Endometrial microvascular endothelial cells (primary cell): ENCODE data around the gene GDPGP1. TPM values are rescaled to one million over a fixed set of nuclear protein-coding genes. Genes with fewer than 3 reads are reported as not detected.
"Not testable (repeated sequence)": the region's sequence is repeated elsewhere in the genome, so short reads cannot be mapped to it uniquely, and the experiment has no call there.

Experiments used
- in situ Hi-C: cut with HindIII; loops from 2 replicates; pipeline ENCODE4 v1.10.0; 2017; ENCODE audit warnings: low sequenced_read_pairs, low pct_unique_long_range_greater_than_20kb; ENCODE audit errors: inconsistent ontology term
- total RNA-seq: library from RNA; depleted of rRNA; stranded (reverse); fragments of >200 nt; gene quantifications from one replicate; pipeline ENCODE4 v1.2.3, GENCODE V29; 2015; ENCODE audit errors: inconsistent ontology term

GDPGP1 gene
- total RNA-seq, 1 donor from 2014 or later: 11.6 TPM

- in situ Hi-C loops: no loop called here
These were observed 7.6 kb downstream of the GDPGP1 start for GRCh38 chr15:90241343-90242192.

DNA sequence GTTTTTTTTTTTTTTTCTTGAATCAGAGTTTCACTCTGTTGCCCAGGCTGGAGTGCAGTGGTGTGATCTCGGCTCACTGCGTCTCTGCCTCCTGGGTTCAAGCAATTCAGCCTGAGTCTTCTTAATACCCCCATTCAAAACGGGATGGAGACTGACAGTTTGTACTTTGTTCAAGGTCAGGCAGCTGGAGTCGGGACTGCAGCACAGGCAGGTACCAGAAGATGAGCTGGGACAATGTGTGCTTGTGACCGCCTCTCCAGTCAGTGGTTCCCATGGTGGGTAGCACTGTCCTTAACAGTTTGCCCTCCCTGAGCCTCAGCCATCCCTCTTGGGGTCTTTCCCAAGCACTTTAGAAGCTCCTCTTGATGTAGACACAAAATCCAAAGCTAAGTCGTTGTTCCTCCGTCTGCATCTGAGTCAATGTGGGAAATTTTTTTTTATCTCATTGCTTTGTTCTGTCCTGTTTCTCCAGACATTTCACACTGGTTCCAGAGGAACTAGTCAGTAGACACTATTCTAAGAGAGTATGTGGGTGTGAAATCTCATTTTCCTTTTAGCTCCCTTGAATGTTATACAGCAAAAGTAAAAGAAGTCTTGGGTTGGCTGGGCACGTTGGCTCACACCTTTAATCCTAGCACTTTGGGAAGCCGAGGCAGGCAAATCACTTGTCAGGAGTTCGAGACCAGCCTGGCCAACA is 10.1 kb downstream of the GDPGP1 start:
- in situ Hi-C loops: no loop called here

GRCh38 chr15:90248789-90249202 is 14.8 kb downstream of the GDPGP1 start:
- in situ Hi-C loops: no loop called here

DNA sequence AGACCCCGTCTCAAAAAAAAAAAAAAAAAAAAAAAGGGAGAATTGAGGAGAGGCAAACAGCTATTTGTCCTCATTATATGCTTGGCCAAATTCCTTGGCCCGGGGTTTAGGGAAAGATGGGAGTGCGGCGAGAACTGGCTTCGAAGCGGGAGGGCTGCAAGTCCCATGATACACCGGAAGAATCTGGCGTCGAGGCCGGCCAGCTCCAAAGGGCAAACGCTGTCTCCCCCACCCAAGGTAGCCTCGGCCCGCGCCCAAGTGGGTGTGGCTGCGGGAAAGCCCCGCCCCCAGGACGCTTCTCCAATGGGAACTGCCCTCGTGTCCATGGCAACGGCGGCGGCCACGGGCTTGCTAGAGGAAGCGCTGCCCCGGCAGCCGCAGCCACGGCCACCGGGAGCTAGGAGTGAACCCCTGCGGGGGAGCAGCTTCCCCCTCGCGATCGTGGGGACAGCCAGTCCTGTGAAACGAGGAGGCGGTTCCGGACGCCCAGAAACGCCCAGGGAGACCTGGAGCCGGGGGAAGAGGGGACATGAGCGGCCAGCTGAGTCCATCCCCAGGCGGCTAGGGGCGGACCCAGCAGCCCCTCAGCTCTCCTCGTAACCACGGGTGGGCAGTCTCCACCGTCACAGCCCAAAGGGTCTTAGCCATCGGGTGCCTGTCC is 15.3 kb downstream of the GDPGP1 start, which contains the start of gene TTLL13:
Gene TTLL13, plus strand, starts transcription at position 354 of the 661 bp plus-strand sequence. CDS start 1,075 bp downstream, outside the sequence.
- in situ Hi-C loops: no loop called here

DNA sequence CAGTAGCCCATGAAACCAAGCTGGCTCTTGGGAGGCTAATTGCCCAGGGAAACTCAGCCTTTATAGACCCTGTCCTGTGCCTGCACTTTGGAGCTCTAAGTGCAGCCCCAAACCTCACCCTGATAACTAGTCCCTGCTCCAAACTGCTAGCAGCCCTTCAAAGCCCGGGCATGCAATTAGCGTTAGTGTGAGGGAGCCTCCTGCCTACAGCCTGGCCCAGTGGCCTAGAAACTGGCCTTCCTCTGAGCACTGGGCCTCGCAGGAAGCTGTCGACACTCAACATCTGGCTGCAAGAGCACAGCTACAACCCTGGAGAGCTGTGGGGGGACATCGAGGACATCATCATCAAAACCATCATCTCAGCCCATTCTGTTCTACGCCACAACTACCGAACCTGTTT is 23.8 kb downstream of the GDPGP1 start:
- in situ Hi-C loops: no loop called here

DNA sequence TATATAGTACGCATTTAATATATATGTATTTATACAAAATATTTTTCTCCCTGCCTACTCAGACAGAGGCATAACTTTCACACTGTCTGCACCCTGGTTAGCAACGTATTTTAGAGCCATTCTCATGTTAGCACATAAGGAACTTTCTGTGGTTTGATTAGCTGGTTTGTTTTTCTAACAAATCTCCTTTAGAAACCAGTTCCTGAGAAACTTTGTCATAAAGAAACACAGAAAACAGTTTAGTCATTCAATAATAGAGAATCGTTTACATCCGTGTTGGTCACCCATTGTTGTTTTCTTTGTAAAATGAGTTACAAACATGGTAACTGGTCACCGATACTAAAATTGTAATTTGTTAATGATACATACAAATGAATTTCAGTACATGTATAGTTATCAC is 25.5 kb downstream of the GDPGP1 start:
- in situ Hi-C loops: no loop called here

DNA sequence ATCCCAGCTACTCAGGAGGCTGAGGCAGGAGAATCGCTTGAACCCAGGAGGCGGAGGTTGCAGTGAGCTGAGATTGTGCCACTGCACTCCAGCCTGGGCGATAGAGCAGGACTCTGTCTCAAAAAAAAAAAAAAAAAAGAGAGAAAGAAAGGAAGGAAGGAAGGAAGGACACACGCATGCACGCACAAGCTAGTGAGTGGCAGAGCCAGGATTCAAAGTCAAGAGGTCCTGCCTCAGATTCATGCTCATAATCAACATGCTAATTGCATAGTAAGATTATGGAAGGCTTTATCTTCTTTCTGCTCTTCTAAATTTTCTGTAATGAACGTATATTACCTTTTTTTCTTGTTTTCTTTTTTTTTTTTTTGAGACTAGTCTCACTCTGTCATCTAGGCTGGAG is 26.7 kb downstream of the GDPGP1 start:
- in situ Hi-C loops: not testable (repeated sequence)

- in situ Hi-C loops: no loop called here
These were observed 27.8 kb downstream of the GDPGP1 start for GRCh38 chr15:90261811-90262210.

DNA sequence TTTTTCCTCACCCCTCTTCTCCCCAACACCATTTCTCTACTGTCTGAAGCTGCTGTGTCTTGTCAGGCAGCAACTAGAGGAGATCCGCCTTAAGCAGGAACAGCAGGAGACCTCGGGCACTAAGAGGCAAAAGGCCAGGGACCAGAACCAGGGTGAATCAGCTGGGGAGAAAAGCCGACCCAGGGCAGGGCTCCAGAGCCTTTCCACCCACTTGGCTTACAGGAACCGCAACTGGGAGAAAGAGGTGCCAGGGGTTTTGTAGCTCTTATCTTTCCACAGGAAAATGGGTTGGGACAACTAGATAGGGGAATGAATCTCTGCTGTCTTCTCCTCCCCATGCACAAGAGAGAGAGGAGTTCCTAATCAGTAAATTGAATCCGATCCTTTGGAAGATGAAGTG is 28.4 kb downstream of the GDPGP1 start:
- in situ Hi-C loops: no loop called here

- in situ Hi-C loops: no loop called here
These were observed 30.7 kb downstream of the GDPGP1 start for GRCh38 chr15:90264671-90265070.

DNA sequence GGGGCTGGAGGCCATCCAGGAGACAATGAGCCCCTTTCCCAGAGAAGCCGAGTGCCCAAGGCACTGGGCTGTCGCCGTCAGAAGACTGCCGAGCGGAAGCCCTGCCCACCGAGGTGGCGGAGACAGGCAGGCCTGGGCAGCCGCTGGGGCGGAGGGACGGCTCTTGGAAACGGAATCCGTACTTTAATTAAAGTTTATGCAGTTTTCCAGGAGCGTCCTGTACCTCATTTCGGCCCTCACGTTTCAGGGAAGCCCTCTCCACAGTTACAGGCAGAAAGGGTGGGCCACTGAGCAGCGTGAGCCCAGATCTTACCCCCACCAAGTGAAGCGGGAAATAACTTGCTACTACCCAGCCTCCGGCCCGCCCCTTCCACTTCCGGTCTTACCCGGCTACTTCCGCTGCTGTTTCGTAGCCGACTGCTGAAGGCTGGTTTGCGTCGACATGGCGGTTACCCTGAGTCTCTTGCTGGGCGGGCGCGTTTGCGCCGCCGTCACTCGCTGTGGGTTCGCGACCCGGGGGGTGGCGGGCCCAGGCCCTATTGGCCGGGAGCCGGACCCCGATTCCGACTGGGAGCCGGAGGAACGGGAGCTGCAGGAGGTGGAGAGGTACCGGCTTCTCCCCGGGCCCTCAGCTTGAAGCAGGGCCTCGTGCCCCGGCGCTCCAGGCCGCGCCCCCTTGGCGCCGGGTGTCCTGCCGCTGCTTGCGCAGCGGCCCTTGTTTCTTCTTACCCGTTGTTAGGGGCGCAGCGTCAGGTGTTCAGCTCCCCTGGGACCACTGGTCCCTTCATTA is 31.5 kb downstream of the GDPGP1 start, which contains the start of gene NGRN:
Gene NGRN, plus strand, starts transcription at position 402 of the 790 bp plus-strand sequence. Its CDS starts 41 bp downstream, at position 443.
- in situ Hi-C loops: no loop called here

GRCh38 chr15:90266061-90266431 is 32.0 kb downstream of the GDPGP1 start:
- in situ Hi-C loops: no loop called here

DNA sequence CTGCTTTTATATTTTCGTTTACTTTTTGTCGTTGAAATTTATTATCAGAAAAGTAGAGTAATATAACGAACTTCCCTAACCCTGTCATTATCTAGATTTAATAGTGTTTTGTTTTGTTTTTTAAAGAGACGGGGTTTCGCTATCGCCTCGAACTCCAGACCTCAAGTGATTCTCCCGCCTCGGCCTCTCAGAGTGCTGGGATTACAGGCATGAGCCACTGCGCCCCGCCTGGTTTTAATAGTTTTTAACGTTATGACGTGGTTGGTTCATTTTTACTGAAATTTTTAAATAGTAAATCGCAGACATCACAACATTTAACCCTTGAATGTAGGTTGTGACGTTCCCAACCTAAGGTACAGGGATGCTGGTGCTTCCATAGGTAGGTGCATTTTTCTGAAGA is 32.5 kb downstream of the GDPGP1 start:
- in situ Hi-C loops: no loop called here

GRCh38 chr15:90268415-90268814 is 34.4 kb downstream of the GDPGP1 start:
- in situ Hi-C loops: no loop called here

DNA sequence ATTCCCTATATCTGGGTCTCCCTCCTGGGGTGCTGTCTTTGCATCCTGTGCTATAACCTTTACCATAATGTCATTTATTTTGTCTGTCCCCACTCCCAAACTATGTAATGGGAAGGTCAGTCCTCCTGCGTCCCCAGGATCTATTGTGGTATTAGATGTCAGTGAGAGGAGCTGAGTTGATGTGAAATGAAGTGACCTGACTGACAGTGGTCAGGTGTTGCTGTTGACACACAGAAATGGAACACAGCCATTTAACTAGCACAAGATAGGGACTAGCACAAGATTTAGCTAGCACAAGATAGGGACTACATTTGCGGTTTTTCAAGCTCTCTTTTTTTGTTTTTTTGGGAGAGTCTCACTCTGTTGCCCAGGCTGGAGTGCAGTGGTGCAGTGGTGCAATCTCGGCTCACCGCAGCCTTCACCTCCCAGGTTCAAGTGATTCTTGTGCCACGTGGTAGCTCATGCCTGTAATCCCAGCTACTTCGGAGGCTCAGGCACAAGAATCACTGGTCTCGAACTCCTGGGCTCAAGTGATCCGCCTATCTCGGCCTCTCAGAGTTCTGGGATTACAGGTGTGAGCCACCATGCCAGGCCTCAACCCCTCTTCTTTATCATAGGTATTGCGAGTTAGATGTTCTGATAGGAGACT is 36.6 kb downstream of the GDPGP1 start:
- in situ Hi-C loops: no loop called here

- in situ Hi-C loops: no loop called here
These were observed 37.6 kb downstream of the GDPGP1 start for GRCh38 chr15:90271459-90272166.

DNA sequence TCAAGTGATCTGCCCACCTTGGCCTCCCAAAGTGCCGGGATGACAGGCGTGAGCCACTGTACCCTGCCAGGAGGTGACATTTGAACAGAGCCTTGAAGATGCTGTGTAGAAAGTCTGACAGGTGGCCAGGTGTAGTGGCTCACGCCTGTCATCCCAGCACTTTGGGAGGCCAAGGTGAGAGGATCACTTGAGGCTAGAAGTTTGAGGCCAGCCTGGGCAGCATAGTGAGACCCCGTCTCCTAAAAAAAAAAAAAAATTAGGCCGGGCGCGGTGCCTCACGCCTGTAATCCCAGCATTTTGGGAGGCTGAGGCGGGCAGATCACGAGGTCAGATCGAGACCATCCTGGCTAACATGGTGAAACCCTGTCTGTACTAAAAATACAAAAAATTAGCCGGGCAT is 44.5 kb downstream of the GDPGP1 start:
- in situ Hi-C loops: not testable (repeated sequence)

GRCh38 chr15:90280743-90281142 is 46.7 kb downstream of the GDPGP1 start:
- in situ Hi-C loops: not testable (repeated sequence)
